IMR-90 (cell line): Measurements from ENCODE around the gene NLRP3. TPM values are rescaled to one million over a fixed set of nuclear protein-coding genes. Genes with fewer than 3 reads are reported as not detected.
"Not testable (repeated sequence)": the region's sequence is repeated elsewhere in the genome, so short reads cannot be mapped to it uniquely, and the experiment has no call there.

ENCODE experiments used
- ATAC-seq: fragments of 200-7000 bp; cut with Tn5 transposase; 2 replicates; pipeline ENCODE4 v1.9.1; 2020; ENCODE audit warnings: low read depth, mild to moderate bottlenecking, moderate library complexity
- BruUV-seq: library from RNA; stranded (reverse); fragments of 400-500 nt; replicated peaks from 2 replicates; lab custom pipeline; 2021; lab: Mats Ljungman, UMichigan
- CTCF ChIA-PET: fragments of 300-600 bp; formaldehyde crosslinking; extraction: SDS; loops from one replicate; lab custom pipeline; 2021; ENCODE audit warnings: antibody characterized with exemption; lab: Yijun Ruan, JAX
- POLR2A ChIA-PET: fragments of 300-600 bp; sonication (Branson Sonifier 250); formaldehyde crosslinking; loops from one replicate; lab custom pipeline; 2022; ENCODE audit warnings: antibody characterized with exemption; ENCODE audit not compliant: unreplicated experiment; lab: Charles Lee
- DNase-seq: peaks from one replicate; pipeline ENCODE4 v3.0.0; 2013
- H2AFZ ChIP-seq: replicated peaks from 2 replicates; pipeline ENCODE3; 2013; ENCODE audit warnings: low read length, mild to moderate bottlenecking; ENCODE audit not compliant: poor library complexity
- H2AK5ac ChIP-seq: 2 replicates; pipeline ENCODE4 v1.6.1; 2013; ENCODE audit warnings: low read depth, low read length, inconsistent platforms
- H2AK9ac ChIP-seq: replicated peaks from 2 replicates; pipeline ENCODE3; 2013; ENCODE audit warnings: mild to moderate bottlenecking, low read depth, low read length, moderate library complexity; ENCODE audit not compliant: poor library complexity
- H2BK120ac ChIP-seq: 2 replicates; pipeline ENCODE4 v1.6.1; 2013; ENCODE audit warnings: low read depth, low read length, inconsistent platforms
- H2BK15ac ChIP-seq: 3 replicates; pipeline ENCODE4 v1.6.1; 2013; ENCODE audit warnings: low read depth, low read length, inconsistent platforms
- H2BK20ac ChIP-seq: 2 replicates; pipeline ENCODE4 v1.6.1; 2013; ENCODE audit warnings: low read depth, mild to moderate bottlenecking, inconsistent platforms, low read length, moderate library complexity
- H2BK5ac ChIP-seq: 2 replicates; pipeline ENCODE4 v1.6.1; 2013; ENCODE audit warnings: mild to moderate bottlenecking, low read depth, low read length, inconsistent platforms; ENCODE audit not compliant: poor library complexity, severe bottlenecking
- H3K14ac ChIP-seq: replicated peaks from 2 replicates; pipeline ENCODE4 v1.6.1; 2013; ENCODE audit warnings: low read depth, low read length, inconsistent platforms
- H3K18ac ChIP-seq: 2 replicates; pipeline ENCODE4 v1.6.1; 2013; ENCODE audit warnings: low read depth, low read length, control low read depth
- H3K23ac ChIP-seq: 2 replicates; pipeline ENCODE4 v1.6.1; 2013; ENCODE audit warnings: low read depth, low read length, inconsistent platforms
- H3K27ac ChIP-seq: 2 replicates; pipeline ENCODE4 v1.5.1; 2013; ENCODE audit warnings: mild to moderate bottlenecking, control low read depth, low read length; ENCODE audit not compliant: insufficient read depth
- H3K27me3 ChIP-seq: 2 replicates; pipeline ENCODE4 v1.6.1; 2013; ENCODE audit warnings: low read length; ENCODE audit not compliant: control insufficient read depth, insufficient read depth
- H3K36me3 ChIP-seq: 2 replicates; pipeline ENCODE4 v1.6.1; 2013; ENCODE audit warnings: low read length, mixed read lengths; ENCODE audit not compliant: control insufficient read depth, insufficient read depth
- H3K4ac ChIP-seq: 2 replicates; pipeline ENCODE4 v1.6.1; 2013; ENCODE audit warnings: low read depth, low read length, inconsistent platforms
- H3K4me1 ChIP-seq: 2 replicates; pipeline ENCODE4 v1.6.1; 2013; ENCODE audit warnings: low read length, mixed read lengths; ENCODE audit not compliant: control insufficient read depth, insufficient read depth
- H3K4me2 ChIP-seq: 2 replicates; pipeline ENCODE4 v1.6.1; 2013; ENCODE audit warnings: low read depth, mild to moderate bottlenecking, control low read depth, low read length, moderate library complexity
- H3K4me3 ChIP-seq: 2 replicates; pipeline ENCODE4 v1.5.1; 2013; ENCODE audit warnings: low read depth, mild to moderate bottlenecking, control low read depth, low read length, moderate library complexity; ENCODE audit not compliant: insufficient read depth
- H3K56ac ChIP-seq: 2 replicates; pipeline ENCODE4 v1.6.1; 2013; ENCODE audit warnings: low read length, inconsistent platforms; ENCODE audit not compliant: insufficient read depth; ENCODE audit errors: extremely low read depth
- H3K79me1 ChIP-seq, 2 experiments: 2 replicates each; pipeline ENCODE4 v1.6.1; 2013; ENCODE audit warnings: low read length in 2 of 2, inconsistent platforms in 1 of 2, low read depth in 1 of 2
- H3K9ac ChIP-seq: 2 replicates; pipeline ENCODE4 v1.6.1; 2013; ENCODE audit warnings: low read depth, low read length, control low read depth
- H3K9me1 ChIP-seq: 2 replicates; pipeline ENCODE4 v1.6.1; 2013; ENCODE audit warnings: low read length, inconsistent platforms; ENCODE audit not compliant: insufficient read depth
- H3K9me3 ChIP-seq: 2 replicates; pipeline ENCODE4 v1.6.1; 2013; ENCODE audit warnings: low read length; ENCODE audit not compliant: control insufficient read depth, insufficient read depth
- H4K20me1 ChIP-seq: 2 replicates; pipeline ENCODE4 v1.6.1; 2013; ENCODE audit warnings: low read length, inconsistent platforms; ENCODE audit not compliant: insufficient read depth
- H4K5ac ChIP-seq: 2 replicates; pipeline ENCODE4 v1.6.1; 2013; ENCODE audit warnings: mild to moderate bottlenecking, low read depth, low read length, control low read depth
- H4K8ac ChIP-seq, 2 experiments: 2 replicates each; pipeline ENCODE4 v1.6.1; 2013; ENCODE audit warnings: low read depth in 2 of 2, low read length in 2 of 2, control low read depth in 1 of 2, inconsistent platforms in 1 of 2
- H4K91ac ChIP-seq: 2 replicates; pipeline ENCODE4 v1.6.1; 2013; ENCODE audit warnings: low read depth, low read length, inconsistent platforms; ENCODE audit not compliant: insufficient read depth
- WGBS, 2 experiments: methylation state at CpG; one replicate each; pipeline versions ENCODE4 v1.1.5 to v1.1.7; 2013; ENCODE audit warnings: missing lambda C conversion rate in 2 of 2; ENCODE audit not compliant: insufficient read length in 1 of 2; ENCODE audit errors: extremely low coverage in 2 of 2; 5-methylcytosine and 5-hydroxymethylcytosine counted together
- dilution Hi-C: fragments of 300-500 bp; cut with HindIII; formaldehyde crosslinking; loops from one replicate; pipeline ENCODE4 v1.14.3; 2018; ENCODE audit warnings: low sequenced_read_pairs; ENCODE audit not compliant: unreplicated experiment
- in situ Hi-C: fragments of 300-500 bp; cut with MboI; formaldehyde crosslinking; loops from 3 replicates; pipeline ENCODE4 v1.14.3; 2019; ENCODE audit warnings: low sequenced_read_pairs, inconsistent platforms, mixed read lengths
- intact Hi-C: fragments of 100-400 bp; cut with micrococcal nuclease; formaldehyde crosslinking; loops from 2 replicates; pipeline ENCODE4 v1.10.0; 2022
- polyA plus RNA-seq, 3 experiments: library from polyadenylated mRNA; depleted of rRNA; stranded (reverse); fragments of >200 nt; gene quantifications; 2 replicates each; pipeline ENCODE4 v1.2.3, GENCODE V29; 2012; ENCODE audit warnings: low replicate concordance in 1 of 3
- total RNA-seq: library from RNA; depleted of rRNA; stranded (reverse); fragments of >200 nt; gene quantifications from 2 replicates; pipeline ENCODE4 v1.2.3, GENCODE V29; 2012

Gene NLRP3
- total and polyA plus RNA-seq, 2 of the 4 experiments (the other 2 are of a cell fraction): 0.18 TPM; not detected in 1

DNA sequence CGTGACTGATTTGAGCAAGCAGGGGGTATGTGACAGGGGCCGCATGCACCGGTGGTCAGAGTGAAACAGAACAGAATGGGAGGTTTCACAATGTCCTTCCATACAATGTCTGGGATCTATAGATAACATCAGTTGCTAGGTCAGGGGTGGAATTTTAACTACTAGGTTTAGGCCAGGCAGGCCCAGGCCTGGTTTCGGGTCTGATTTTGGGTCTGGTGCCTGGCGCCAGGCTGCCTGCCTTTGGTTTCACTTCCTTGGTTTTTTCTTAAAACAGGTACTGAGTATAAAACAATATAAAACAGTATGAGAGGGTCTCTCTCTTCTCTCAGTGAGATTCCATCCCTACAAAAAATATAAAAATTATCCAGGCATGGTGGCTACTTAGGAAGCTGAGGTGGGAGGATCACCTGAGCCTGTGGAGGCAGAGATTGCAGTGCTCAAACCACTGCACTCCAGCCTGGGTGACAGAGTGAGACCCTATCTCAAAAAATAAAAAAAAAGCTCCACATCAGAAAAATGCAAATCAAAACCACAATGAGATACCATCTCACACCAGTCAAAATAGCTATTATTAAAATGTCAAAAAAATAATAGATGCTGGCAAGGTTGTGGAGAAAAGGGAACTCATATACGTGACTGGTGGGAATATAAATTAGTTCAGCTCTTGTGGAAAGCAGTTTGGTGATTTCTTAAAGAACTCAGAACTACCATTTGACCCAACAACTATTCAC lies 60.5 kb downstream of the NLRP3 start:
- POLR2A ChIA-PET, H4K91ac ChIP-seq, H4K20me1 ChIP-seq, intact Hi-C loops, H3K36me3 ChIP-seq, H3K18ac ChIP-seq, H2AK9ac ChIP-seq, DNase-seq, ATAC-seq, H3K4me1 ChIP-seq, in situ Hi-C loops, H3K9me3 ChIP-seq, H3K27ac ChIP-seq, H3K9me1 ChIP-seq, H3K4ac ChIP-seq, H3K4me2 ChIP-seq, H4K5ac ChIP-seq, dilution Hi-C loops, H2BK120ac ChIP-seq, H3K23ac ChIP-seq, H4K8ac ChIP-seq, H3K27me3 ChIP-seq, H3K79me1 ChIP-seq, H2AK5ac ChIP-seq, H2BK5ac ChIP-seq, H2AFZ ChIP-seq, H3K9ac ChIP-seq, H2BK15ac ChIP-seq, BruUV-seq, H3K14ac ChIP-seq, H3K4me3 ChIP-seq, H3K56ac ChIP-seq, H2BK20ac ChIP-seq: not testable (repeated sequence)
- WGBS, 2 experiments: no CpG with 5 or more reads among the region's 6 CpGs
- CTCF ChIA-PET: interaction anchor here (0.6 kb wide), 1 partner anchor 437 kb away, joined by 3 read pairs; no protein-coding TSS in a partner anchor
